Measurements from ENCODE around the gene WWTR1. TPM values are rescaled to one million over a fixed set of nuclear protein-coding genes. Genes with fewer than 3 reads are reported as not detected.

WWTR1 gene
- total RNA-seq, 6 experiments from 2014 or later = 10.6 to 19.7 (median 15.3) TPM

DNA sequence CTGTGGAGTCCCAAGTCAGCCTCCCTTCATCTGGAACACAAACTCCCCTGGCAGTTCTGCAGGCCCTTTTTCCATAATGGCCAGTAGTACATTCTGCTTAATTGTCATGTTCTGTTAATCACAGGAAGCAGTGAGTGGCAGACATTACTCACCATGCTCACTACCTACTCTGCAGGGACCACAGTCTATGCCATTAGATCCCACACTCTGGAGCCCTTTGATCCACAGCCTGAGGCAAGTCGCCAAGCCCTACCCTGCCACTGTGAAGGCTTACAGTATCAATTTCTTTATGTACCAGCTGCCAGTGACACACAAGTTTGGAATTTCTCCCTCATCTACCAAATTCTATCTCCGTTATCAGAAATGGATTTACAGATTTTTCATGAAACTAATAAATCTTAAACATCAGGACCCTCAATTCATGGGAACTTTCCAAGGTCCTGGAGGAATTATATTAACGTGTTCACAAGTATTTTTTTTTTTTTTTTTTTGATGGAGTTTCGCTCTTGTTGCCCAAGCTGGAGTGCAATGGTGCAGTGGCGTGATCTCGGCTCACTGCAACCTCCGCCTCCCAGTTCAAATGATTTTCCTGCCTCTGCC lies 20.6 kb upstream of the WWTR1 start:
- no peaks in the 10 kb centered on the region for H3K9me3 ChIP-seq
- DNase-seq = no peak
- H3K27ac ChIP-seq = no peak overlapping the region
- WGBS (ENCODE audit: insufficient coverage, low coverage, low lambda C conversion rate, missing lambda C conversion rate) = 86% methylated on average over 7 of the region's 7 CpGs
- no peak overlapping the region for H3K4me3 ChIP-seq
- intact Hi-C loops (cut with DNase I) = no loop called here
- no peak for ATAC-seq
- no peaks in the 10 kb centered on the region for H3K36me3 ChIP-seq
- TF ChIP-seq POLR2A (IDR thresholded peaks at IDR 0.05) = no peak
- TF ChIP-seq, protein P1, sequence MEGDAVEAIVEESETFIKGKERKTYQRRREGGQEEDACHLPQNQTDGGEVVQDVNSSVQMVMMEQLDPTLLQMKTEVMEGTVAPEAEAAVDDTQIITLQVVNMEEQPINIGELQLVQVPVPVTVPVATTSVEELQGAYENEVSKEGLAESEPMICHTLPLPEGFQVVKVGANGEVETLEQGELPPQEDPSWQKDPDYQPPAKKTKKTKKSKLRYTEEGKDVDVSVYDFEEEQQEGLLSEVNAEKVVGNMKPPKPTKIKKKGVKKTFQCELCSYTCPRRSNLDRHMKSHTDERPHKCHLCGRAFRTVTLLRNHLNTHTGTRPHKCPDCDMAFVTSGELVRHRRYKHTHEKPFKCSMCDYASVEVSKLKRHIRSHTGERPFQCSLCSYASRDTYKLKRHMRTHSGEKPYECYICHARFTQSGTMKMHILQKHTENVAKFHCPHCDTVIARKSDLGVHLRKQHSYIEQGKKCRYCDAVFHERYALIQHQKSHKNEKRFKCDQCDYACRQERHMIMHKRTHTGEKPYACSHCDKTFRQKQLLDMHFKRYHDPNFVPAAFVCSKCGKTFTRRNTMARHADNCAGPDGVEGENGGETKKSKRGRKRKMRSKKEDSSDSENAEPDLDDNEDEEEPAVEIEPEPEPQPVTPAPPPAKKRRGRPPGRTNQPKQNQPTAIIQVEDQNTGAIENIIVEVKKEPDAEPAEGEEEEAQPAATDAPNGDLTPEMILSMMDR (IDR thresholded peaks at IDR 0.05) = no peak
- no peaks in the 10 kb centered on the region for H3K27me3 ChIP-seq
- no peaks in the 10 kb centered on the region for H3K4me1 ChIP-seq

DNA sequence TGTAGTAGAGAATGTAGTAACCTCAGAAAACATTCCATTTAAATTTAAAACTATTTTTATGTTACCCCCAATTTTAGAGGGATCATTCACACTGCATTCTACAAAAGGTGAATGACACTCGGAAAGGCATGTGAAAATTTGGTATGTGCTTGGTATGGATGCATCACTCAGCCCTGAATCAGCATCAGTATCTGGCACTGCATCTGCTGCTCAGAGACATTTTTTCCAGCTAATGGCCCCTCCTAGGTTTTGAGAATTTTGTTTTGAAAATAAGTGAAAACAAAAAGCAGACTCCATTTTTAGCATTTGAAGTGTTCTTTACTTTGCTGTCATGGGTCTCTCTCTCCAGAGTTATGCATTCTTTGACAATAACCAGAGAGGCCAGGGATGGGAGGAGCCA lies 15.6 kb upstream of the WWTR1 start:
- H3K4me1 ChIP-seq = peaks cover 0 to 8% (median 0%) of the 10 kb centered on the region in 4 donors
- no peaks in the 10 kb centered on the region for H3K36me3 ChIP-seq
- ATAC-seq (no peak), DNase-seq (no peak)
- intact Hi-C loops (cut with DNase I) = no loop called here
- 100% methylated on average over 1 of the region's 1 CpG for WGBS (ENCODE audit: insufficient coverage, low coverage, low lambda C conversion rate, missing lambda C conversion rate)
- TF ChIP-seq, protein P1 (IDR thresholded peaks at IDR 0.05) = no peak
- no peak for TF ChIP-seq POLR2A (IDR thresholded peaks at IDR 0.05)
- no peaks in the 10 kb centered on the region for H3K27me3 ChIP-seq
- H3K4me3 ChIP-seq = no peak overlapping the region
- no peak overlapping the region for H3K27ac ChIP-seq
- no peaks in the 10 kb centered on the region for H3K9me3 ChIP-seq

DNA sequence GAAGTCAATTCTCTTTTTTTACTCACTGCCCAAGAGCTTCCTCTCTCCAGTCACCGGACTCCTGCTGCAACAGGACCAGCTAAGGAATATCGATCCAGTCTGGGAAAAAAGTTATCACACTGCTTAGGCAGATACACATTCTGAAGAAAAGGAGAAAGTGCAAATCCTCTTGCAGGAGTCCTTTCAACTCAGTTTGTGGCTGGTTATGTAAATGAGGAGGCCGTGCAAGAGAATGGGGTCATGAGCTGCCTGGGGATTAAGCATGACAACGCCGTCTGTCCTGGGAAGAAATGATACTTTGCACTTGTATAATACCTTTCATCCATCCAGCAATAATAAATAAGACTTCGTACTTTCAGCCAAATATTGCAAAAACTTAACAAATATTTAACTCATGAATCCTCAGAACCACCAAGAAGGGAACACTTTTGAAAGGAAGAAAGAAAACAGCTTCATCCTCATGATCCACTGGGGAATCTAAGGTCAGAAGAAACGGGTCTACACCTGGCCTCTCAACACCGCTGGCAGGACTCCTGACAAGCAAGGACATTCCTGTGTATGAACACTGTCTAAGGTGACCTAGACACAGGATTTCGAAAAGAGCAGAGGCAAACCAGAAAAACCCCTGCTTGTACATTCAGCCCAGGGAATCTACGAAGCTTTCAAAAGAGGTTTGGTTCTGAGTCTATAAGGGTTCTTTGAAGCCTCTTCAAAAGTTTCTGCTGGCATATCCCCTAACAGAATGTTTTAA lies 13.1 kb upstream of the WWTR1 start:
- Histone ChIP-seq H3K4me3 (no peak overlapping the region), H3K36me3 (no peaks in the 10 kb centered on the region), H3K27ac (no peak overlapping the region), H3K4me1 (peaks cover 0 to 8% (median 0%) of the 10 kb centered on the region in 4 donors), H3K27me3 (no peaks in the 10 kb centered on the region), H3K9me3 (no peaks in the 10 kb centered on the region)
- TF ChIP-seq, protein P1 (IDR thresholded peaks at IDR 0.05) = no peak
- TF ChIP-seq POLR2A (IDR thresholded peaks at IDR 0.05) = no peak
- WGBS (ENCODE audit: insufficient coverage, low coverage, low lambda C conversion rate, missing lambda C conversion rate) = 29% methylated on average over 10 of the region's 10 CpGs
- ATAC-seq = peak; percentile 42 to 53 (median 47)
- DNase-seq = no peak
- intact Hi-C loops (cut with DNase I) = no loop called here

DNA sequence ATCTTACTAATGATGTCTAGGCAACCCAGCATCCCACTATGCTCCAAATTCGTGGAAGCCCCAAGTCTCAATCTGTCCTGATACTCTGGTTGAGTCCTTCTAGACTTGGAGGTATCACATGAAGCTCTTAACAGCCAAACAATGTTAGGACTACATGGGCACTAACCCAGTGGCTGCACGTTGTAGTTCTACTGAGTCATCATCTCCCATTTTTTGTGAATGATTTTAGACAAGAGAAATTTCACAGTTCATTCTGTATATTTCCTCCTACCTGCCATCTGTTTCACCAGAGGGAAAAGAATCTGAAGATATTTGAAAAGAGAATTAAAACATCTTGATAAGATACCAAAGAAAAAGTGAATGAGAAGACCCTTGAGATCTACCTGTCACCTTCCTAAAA lies 9.8 kb upstream of the WWTR1 start:
- intact Hi-C loops (cut with DNase I) = no loop called here

More for the DNA sequence above, 9.8 kb upstream of the WWTR1 start:
- no peak for ATAC-seq
- H3K27ac ChIP-seq = no peak overlapping the region
- H3K36me3 ChIP-seq = no peaks in the 10 kb centered on the region
- 69% methylated on average over 2 of the region's 2 CpGs for WGBS (ENCODE audit: insufficient coverage, low coverage, low lambda C conversion rate, missing lambda C conversion rate)
- TF ChIP-seq, protein P1 (IDR thresholded peaks at IDR 0.05) = no peak
- TF ChIP-seq POLR2A (IDR thresholded peaks at IDR 0.05) = no peak
- H3K4me3 ChIP-seq = no peak overlapping the region
- peaks cover 0 to 8% (median 0%) of the 10 kb centered on the region in 4 donors for H3K4me1 ChIP-seq
- no peaks in the 10 kb centered on the region for H3K9me3 ChIP-seq
- H3K27me3 ChIP-seq = no peaks in the 10 kb centered on the region
- no peak for DNase-seq

Data from right lobe of liver (tissue), 6 donors.